Neural cell (in vitro differentiated cells): Measurements from ENCODE around the gene ZC3H12D. TPM values are rescaled to one million over a fixed set of nuclear protein-coding genes. Genes with fewer than 3 reads are reported as not detected.

ENCODE experiments used
- H2AFZ ChIP-seq: fragments of 200-600, 300-800 bp; sonication (generic), shearing (Covaris generic); 2 replicates; pipeline ENCODE4 v1.6.0; 2014; ENCODE audit warnings: low read depth, mild to moderate bottlenecking, antibody characterized with exemption, low read length, moderate library complexity
- H3F3A ChIP-seq: fragments of 200-600 bp; shearing (Covaris generic); 2 replicates; pipeline ENCODE4 v1.6.1; 2016; ENCODE audit warnings: mild to moderate bottlenecking, moderate library complexity, mixed read lengths, antibody characterized with exemption, low read length; ENCODE audit not compliant: insufficient read depth, poor library complexity, severe bottlenecking
- H3K27ac ChIP-seq: fragments of 200-600, 300-800 bp; sonication (generic), shearing (Covaris generic); 2 replicates; pipeline ENCODE4 v1.5.1; 2014; ENCODE audit warnings: mild to moderate bottlenecking, low read length, moderate library complexity
- H3K27me3 ChIP-seq: fragments of 300-800, 200-600 bp; sonication (generic), shearing (Covaris generic); 2 replicates; pipeline ENCODE4 v1.6.0; 2014; ENCODE audit warnings: mild to moderate bottlenecking, low read depth, low read length, moderate library complexity; ENCODE audit not compliant: insufficient read depth
- H3K36me3 ChIP-seq: fragments of 300-800, 200-600 bp; sonication (generic), shearing (Covaris generic); 2 replicates; pipeline ENCODE4 v1.5.1; 2014; ENCODE audit warnings: mild to moderate bottlenecking, antibody characterized with exemption, low read length, moderate library complexity; ENCODE audit not compliant: insufficient read depth
- H3K4me2 ChIP-seq: fragments of 300-800, 200-600 bp; sonication (generic), shearing (Covaris generic); 2 replicates; pipeline ENCODE4 v1.6.0; 2014; ENCODE audit warnings: mild to moderate bottlenecking, low read length
- H3K4me3 ChIP-seq: fragments of 300-800, 200-600 bp; sonication (generic), shearing (Covaris generic); 2 replicates; pipeline ENCODE4 v1.5.1; 2014; ENCODE audit warnings: mild to moderate bottlenecking, low read length, moderate library complexity
- H3K79me2 ChIP-seq: fragments of 200-600 bp; shearing (Covaris generic); replicated peaks from 2 replicates; pipeline ENCODE4 v1.6.0; 2014; ENCODE audit warnings: mild to moderate bottlenecking, low read length, moderate library complexity; ENCODE audit not compliant: insufficient read depth
- H3K9ac ChIP-seq: fragments of 300-800, 200-600 bp; sonication (generic), shearing (Covaris generic); 2 replicates; pipeline ENCODE4 v1.6.1; 2016; ENCODE audit warnings: mild to moderate bottlenecking, low read length, mixed read lengths
- H3K9me2 ChIP-seq: fragments of 200-600 bp; shearing (Covaris generic); 2 replicates; pipeline ENCODE4 v1.6.1; 2016; ENCODE audit warnings: mild to moderate bottlenecking, low read length, mixed read lengths; ENCODE audit not compliant: insufficient read depth
- H3K9me3 ChIP-seq: fragments of 200-600, 300-800 bp; sonication (generic), shearing (Covaris generic); 2 replicates; pipeline ENCODE4 v1.6.1; 2016; ENCODE audit warnings: mild to moderate bottlenecking, mixed run types, low read length, moderate library complexity, mixed read lengths
- H4K20me1 ChIP-seq: fragments of 200-600 bp; shearing (Covaris generic); 2 replicates; pipeline ENCODE4 v1.6.1; 2016; ENCODE audit warnings: mild to moderate bottlenecking, mixed run types; ENCODE audit not compliant: insufficient read depth
- EP300 ChIP-seq: fragments of 450-650 bp; conservative IDR thresholded peaks from 2 replicates; pipeline ENCODE4 v1.6.1; 2014; ENCODE audit warnings: antibody characterized with exemption, mild to moderate bottlenecking, moderate library complexity; ENCODE audit not compliant: poor library complexity, severe bottlenecking
- EZH2 ChIP-seq: fragments of 200-600, 300-800 bp; shearing (Covaris generic), sonication (generic); IDR thresholded peaks from 2 replicates; pipeline ENCODE4 v1.6.1; 2014; ENCODE audit warnings: antibody characterized with exemption, low read length, borderline replicate concordance, mild to moderate bottlenecking; ENCODE audit not compliant: insufficient read depth, poor library complexity, severe bottlenecking
- MXI1 ChIP-seq: fragments of 450-650 bp; conservative IDR thresholded peaks from 2 replicates; pipeline ENCODE4 v1.6.1; 2014; ENCODE audit warnings: antibody characterized with exemption, mild to moderate bottlenecking; ENCODE audit not compliant: poor library complexity, severe bottlenecking
- POLR2AphosphoS5 ChIP-seq: IDR thresholded peaks from 2 replicates; pipeline ENCODE4 v1.6.1; 2012
- RAD21 ChIP-seq: fragments of 450-650 bp; conservative IDR thresholded peaks from 2 replicates; pipeline ENCODE4 v1.6.1; 2014; ENCODE audit warnings: antibody characterized with exemption, mild to moderate bottlenecking, moderate library complexity
- SMC3 ChIP-seq: fragments of 450-650 bp; conservative IDR thresholded peaks from 2 replicates; pipeline ENCODE4 v1.6.1; 2014; ENCODE audit warnings: antibody characterized with exemption, mild to moderate bottlenecking, moderate library complexity; ENCODE audit not compliant: poor library complexity
- TAF1 ChIP-seq: IDR thresholded peaks from 2 replicates; pipeline ENCODE4 v1.6.1; 2012; ENCODE audit warnings: low read depth
- polyA plus RNA-seq: library from polyadenylated mRNA; depleted of rRNA; stranded (reverse); fragments of >200 nt; gene quantifications from 2 replicates; pipeline ENCODE4 v1.2.3, GENCODE V29; 2014
- TF ChIP-seq, protein P1 (sequence below): IDR thresholded peaks from 2 replicates; pipeline ENCODE4 v1.6.1; 2012; ENCODE audit warnings: borderline replicate concordance
- TF ChIP-seq, protein P2 (sequence below): fragments of 450-650 bp; IDR thresholded peaks from 2 replicates; pipeline ENCODE4 v1.5.1; 2014; ENCODE audit warnings: antibody characterized with exemption, mild to moderate bottlenecking, moderate library complexity; ENCODE audit not compliant: poor library complexity, severe bottlenecking

Gene ZC3H12D
- polyA plus RNA-seq, 1 donor from 2014 or later = 1.0 TPM

DNA sequence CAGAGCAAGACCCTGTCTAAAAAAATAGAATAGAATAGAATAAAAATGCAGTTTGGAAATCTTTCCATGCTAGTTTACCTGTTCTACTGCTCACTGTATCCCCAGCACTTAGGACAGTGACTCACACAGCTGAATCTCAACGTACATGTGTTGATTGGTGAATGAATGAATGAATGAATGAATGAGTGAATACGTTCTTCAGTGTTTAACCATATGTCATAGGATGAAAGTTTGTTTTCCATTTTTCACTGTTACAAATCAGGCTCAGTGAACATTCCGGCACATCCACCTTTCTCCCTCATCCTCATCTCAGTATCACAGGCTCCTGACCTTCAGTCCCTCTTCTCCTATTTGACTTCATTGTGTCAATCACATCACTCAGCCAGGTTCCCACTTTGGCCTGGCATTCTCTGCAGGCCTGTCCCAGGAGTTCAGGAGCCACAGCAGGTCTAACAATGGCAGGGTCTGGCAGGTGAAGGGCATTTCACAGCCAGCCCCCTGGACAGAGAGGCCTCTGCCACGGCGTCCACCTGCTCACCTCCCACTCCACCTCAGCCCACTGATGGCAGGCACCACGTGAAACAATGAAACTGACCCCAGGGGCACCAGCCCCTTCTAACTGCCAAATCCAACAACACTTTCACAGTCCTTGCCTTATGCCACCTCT, 7.9 kb downstream of the ZC3H12D start:
- Histone ChIP-seq H4K20me1 (no peaks in the 10 kb centered on the region), H3K4me2 (no peak overlapping the region), H3K36me3 (no peaks in the 10 kb centered on the region), H3K9me2 (no peaks in the 10 kb centered on the region), H3K79me2 (no peaks in the 10 kb centered on the region), H3K9ac (no peak overlapping the region), H3K4me3 (no peak overlapping the region), H3K27ac (no peak overlapping the region), H3F3A (no peaks in the 10 kb centered on the region), H3K9me3 (no peaks in the 10 kb centered on the region), H2AFZ (no peak overlapping the region), H3K27me3 (no peaks in the 10 kb centered on the region)
- TF ChIP-seq POLR2AphosphoS5 (no peak), MXI1 (no peak), RAD21 (no peak), TAF1 (no peak)

DNA sequence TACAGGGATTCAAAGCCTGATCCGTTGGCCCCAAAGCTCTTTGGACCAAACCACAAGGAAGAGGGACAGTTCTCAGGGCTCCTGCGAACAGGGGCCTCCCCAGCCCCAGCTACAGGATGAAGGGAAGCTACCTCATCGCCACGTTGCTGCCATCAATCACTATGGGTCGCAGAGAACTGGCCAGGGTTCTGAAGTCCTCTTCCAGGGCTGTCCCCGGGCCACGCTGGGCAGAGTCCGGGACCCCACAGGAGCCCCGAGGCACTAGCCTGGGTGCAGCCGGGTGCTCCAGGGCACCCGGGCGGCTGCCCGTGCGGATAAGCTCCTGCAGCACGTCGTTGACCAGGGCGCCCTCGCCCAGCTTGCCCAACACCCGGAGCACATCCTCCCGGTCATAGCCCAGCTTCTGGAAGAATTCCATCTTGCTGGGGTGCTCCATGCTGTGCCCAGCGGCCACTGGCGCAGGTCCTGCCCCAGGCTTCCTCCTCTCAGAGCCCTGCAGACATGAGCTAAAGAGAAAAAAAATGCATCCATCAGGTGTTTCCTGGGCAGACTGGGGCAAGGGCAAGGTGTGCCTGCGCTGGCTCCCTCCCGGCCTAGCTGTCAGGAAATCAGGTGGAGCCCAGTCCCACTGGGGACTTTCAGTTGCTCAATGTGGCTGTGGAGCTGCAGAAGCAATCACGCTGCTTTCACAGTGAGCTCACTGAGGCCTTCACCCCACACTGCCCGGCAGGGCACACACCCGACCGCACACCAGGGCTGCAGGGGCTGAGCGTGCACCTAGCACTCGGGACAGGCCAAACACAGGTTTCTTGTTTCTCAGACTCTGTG, 10.5 kb downstream of the ZC3H12D start:
- H3K27me3 ChIP-seq = no peaks in the 10 kb centered on the region
- H3K9ac ChIP-seq = no peak overlapping the region
- TF ChIP-seq TAF1 (no peak), EP300 (no peak), EZH2 (no peak), SMC3 (no peak), MXI1 (no peak), RAD21 (no peak), POLR2AphosphoS5 (no peak)
- TF ChIP-seq, protein P1, sequence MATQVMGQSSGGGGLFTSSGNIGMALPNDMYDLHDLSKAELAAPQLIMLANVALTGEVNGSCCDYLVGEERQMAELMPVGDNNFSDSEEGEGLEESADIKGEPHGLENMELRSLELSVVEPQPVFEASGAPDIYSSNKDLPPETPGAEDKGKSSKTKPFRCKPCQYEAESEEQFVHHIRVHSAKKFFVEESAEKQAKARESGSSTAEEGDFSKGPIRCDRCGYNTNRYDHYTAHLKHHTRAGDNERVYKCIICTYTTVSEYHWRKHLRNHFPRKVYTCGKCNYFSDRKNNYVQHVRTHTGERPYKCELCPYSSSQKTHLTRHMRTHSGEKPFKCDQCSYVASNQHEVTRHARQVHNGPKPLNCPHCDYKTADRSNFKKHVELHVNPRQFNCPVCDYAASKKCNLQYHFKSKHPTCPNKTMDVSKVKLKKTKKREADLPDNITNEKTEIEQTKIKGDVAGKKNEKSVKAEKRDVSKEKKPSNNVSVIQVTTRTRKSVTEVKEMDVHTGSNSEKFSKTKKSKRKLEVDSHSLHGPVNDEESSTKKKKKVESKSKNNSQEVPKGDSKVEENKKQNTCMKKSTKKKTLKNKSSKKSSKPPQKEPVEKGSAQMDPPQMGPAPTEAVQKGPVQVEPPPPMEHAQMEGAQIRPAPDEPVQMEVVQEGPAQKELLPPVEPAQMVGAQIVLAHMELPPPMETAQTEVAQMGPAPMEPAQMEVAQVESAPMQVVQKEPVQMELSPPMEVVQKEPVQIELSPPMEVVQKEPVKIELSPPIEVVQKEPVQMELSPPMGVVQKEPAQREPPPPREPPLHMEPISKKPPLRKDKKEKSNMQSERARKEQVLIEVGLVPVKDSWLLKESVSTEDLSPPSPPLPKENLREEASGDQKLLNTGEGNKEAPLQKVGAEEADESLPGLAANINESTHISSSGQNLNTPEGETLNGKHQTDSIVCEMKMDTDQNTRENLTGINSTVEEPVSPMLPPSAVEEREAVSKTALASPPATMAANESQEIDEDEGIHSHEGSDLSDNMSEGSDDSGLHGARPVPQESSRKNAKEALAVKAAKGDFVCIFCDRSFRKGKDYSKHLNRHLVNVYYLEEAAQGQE = no peak
- TF ChIP-seq, protein P2, sequence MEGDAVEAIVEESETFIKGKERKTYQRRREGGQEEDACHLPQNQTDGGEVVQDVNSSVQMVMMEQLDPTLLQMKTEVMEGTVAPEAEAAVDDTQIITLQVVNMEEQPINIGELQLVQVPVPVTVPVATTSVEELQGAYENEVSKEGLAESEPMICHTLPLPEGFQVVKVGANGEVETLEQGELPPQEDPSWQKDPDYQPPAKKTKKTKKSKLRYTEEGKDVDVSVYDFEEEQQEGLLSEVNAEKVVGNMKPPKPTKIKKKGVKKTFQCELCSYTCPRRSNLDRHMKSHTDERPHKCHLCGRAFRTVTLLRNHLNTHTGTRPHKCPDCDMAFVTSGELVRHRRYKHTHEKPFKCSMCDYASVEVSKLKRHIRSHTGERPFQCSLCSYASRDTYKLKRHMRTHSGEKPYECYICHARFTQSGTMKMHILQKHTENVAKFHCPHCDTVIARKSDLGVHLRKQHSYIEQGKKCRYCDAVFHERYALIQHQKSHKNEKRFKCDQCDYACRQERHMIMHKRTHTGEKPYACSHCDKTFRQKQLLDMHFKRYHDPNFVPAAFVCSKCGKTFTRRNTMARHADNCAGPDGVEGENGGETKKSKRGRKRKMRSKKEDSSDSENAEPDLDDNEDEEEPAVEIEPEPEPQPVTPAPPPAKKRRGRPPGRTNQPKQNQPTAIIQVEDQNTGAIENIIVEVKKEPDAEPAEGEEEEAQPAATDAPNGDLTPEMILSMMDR = no peak
- H3K9me2 ChIP-seq = no peaks in the 10 kb centered on the region
- no peaks in the 10 kb centered on the region for H4K20me1 ChIP-seq
- H3K4me3 ChIP-seq = no peak overlapping the region
- H3K9me3 ChIP-seq = no peaks in the 10 kb centered on the region
- no peaks in the 10 kb centered on the region for H3K36me3 ChIP-seq
- H2AFZ ChIP-seq = no peak overlapping the region
- H3K4me2 ChIP-seq = no peak overlapping the region
- no peaks in the 10 kb centered on the region for H3K79me2 ChIP-seq
- H3F3A ChIP-seq = no peaks in the 10 kb centered on the region
- H3K27ac ChIP-seq = no peak overlapping the region
